HepG2 (cell line): ENCODE data around the gene ZNF77. TPM values are rescaled to one million over a fixed set of nuclear protein-coding genes. Genes with fewer than 3 reads are reported as not detected.

Experiments
- ATAC-seq: fragments of 200-7000 bp; cut with Tn5 transposase; 3 replicates; pipeline ENCODE4 v1.9.1; 2020; ENCODE audit warnings: mild to moderate bottlenecking, moderate library complexity
- BruUV-seq: library from RNA; stranded (reverse); fragments of 400-500 nt; replicated peaks from 2 replicates; lab custom pipeline; 2021; lab: Mats Ljungman, UMichigan
- CTCF ChIA-PET: fragments of 300-600 bp; formaldehyde crosslinking; extraction: SDS; loops from one replicate; lab custom pipeline; 2021; ENCODE audit warnings: low total read pairs, inconsistent platforms, low intra/inter-chr PET ratio; lab: Yijun Ruan, JAX
- POLR2A ChIA-PET: fragments of 350-600 bp; sonication (Branson Sonifier 250); formaldehyde crosslinking; loops from one replicate; lab custom pipeline; 2020; ENCODE audit warnings: antibody characterized with exemption, inconsistent platforms; lab: Yijun Ruan, JAX
- DNase-seq: peaks from one replicate; pipeline ENCODE4 v3.0.0-alpha.2; 2015; ENCODE audit warnings: low spot score
- FAIRE-seq: peaks from 3 replicates; lab custom pipeline; 2011; peaks lifted over from hg19 to GRCh38; lab: Jason Lieb, UNC
- H2AFZ ChIP-seq: one replicate; pipeline ENCODE4 v1.6.1; 2011; ENCODE audit warnings: low read length, inconsistent platforms
- H3K27ac ChIP-seq: fragments of 300-600 bp; 3 replicates; pipeline ENCODE4 v1.8.0; 2011; ENCODE audit warnings: mixed run types, mild to moderate bottlenecking, mixed read lengths, low read length, inconsistent platforms; ENCODE audit not compliant: insufficient read depth; ENCODE audit errors: extremely low read length
- H3K27me3 ChIP-seq, 2 experiments: fragments of 200-600 bp in 1 of 2; 2 replicates in 1 of 2; 3 replicates in 1 of 2; pipeline versions ENCODE4 v1.6.0 to v1.8.0; 2011; ENCODE audit warnings: low read length in 2 of 2, mild to moderate bottlenecking in 2 of 2, moderate library complexity in 2 of 2, inconsistent platforms in 1 of 2; ENCODE audit not compliant: insufficient read depth in 2 of 2, control insufficient read depth in 1 of 2
- H3K36me3 ChIP-seq, 2 experiments: fragments of 200-600 bp in 1 of 2; replicated peaks in 1 of 2; 2 replicates in 1 of 2; 3 replicates in 1 of 2; pipeline versions ENCODE4 v1.5.1 to v1.8.0; 2011; ENCODE audit warnings: low read length in 2 of 2, inconsistent platforms in 1 of 2; ENCODE audit not compliant: insufficient read depth in 2 of 2, control insufficient read depth in 1 of 2
- H3K4me1 ChIP-seq: 2 replicates; pipeline ENCODE4 v1.5.1; 2012; ENCODE audit warnings: low read length, inconsistent platforms; ENCODE audit not compliant: insufficient read depth
- H3K4me2 ChIP-seq: 2 replicates; pipeline ENCODE4 v1.6.0; 2011; ENCODE audit warnings: low read depth, low read length, inconsistent platforms
- H3K4me3 ChIP-seq, 3 experiments: fragments of 200-600 bp in 1 of 3; sonication (generic), shearing (Covaris generic) in 1 of 3; replicated peaks in 1 of 3; 2 replicates each; pipeline ENCODE4 v1.5.1; 2011 to 2016; ENCODE audit warnings: low read length in 3 of 3, inconsistent platforms in 2 of 3, low read depth in 2 of 3, mild to moderate bottlenecking in 2 of 3, control low read depth in 1 of 3, mixed read lengths in 1 of 3; ENCODE audit not compliant: insufficient read depth in 1 of 3
- H3K79me2 ChIP-seq: one replicate; pipeline ENCODE4 v1.6.1; 2011; ENCODE audit warnings: low read length, inconsistent platforms; ENCODE audit not compliant: insufficient read depth
- H3K9ac ChIP-seq: 2 replicates; pipeline ENCODE4 v1.6.0; 2011; ENCODE audit warnings: mild to moderate bottlenecking, low read depth, low read length, inconsistent platforms; ENCODE audit not compliant: insufficient read depth
- H3K9me3 ChIP-seq: 2 replicates; pipeline ENCODE4 v1.5.1; 2012; ENCODE audit warnings: mild to moderate bottlenecking, low read length
- H4K20me1 ChIP-seq: 2 replicates; pipeline ENCODE4 v1.6.0; 2011; ENCODE audit warnings: inconsistent platforms, mild to moderate bottlenecking, low read length, moderate library complexity; ENCODE audit not compliant: insufficient read depth
- AGO2 ChIP-seq: fragments of 200-400 bp; formaldehyde crosslinking; optimal IDR thresholded peaks from 2 replicates; pipeline ENCODE3; 2017; ENCODE audit warnings: mild to moderate bottlenecking, low read depth, low read length, moderate library complexity
- CEBPB ChIP-seq: IDR thresholded peaks from 2 replicates; pipeline ENCODE4 v1.6.1; 2011; ENCODE audit warnings: low read depth, low read length, improper control_type of control experiment, borderline replicate concordance
- DNMT1 ChIP-seq: sonication (generic); formaldehyde crosslinking; IDR thresholded peaks from 2 replicates; pipeline ENCODE4 v1.5.1; 2020; ENCODE audit warnings: mild to moderate bottlenecking, missing genetic modification reagents
- HINFP ChIP-seq: sonication (generic); formaldehyde crosslinking; IDR thresholded peaks from 2 replicates; pipeline ENCODE4 v1.4.0; 2020; ENCODE audit warnings: low read depth, mild to moderate bottlenecking, missing genetic modification reagents
- KLF15 ChIP-seq: sonication (generic); formaldehyde crosslinking; IDR thresholded peaks from 2 replicates; pipeline ENCODE4 v1.8.1; 2023; ENCODE audit warnings: borderline replicate concordance, mild to moderate bottlenecking, inconsistent platforms, missing genetic modification reagents, mixed read lengths
- ZNF251 ChIP-seq: sonication (generic); formaldehyde crosslinking; IDR thresholded peaks from 2 replicates; pipeline ENCODE4 v1.9.0; 2021; ENCODE audit warnings: mild to moderate bottlenecking, missing genetic modification reagents
- ZNF552 ChIP-seq: sonication (generic); formaldehyde crosslinking; IDR thresholded peaks from 2 replicates; pipeline ENCODE4 v1.9.0; 2022; ENCODE audit warnings: missing genetic modification reagents, mild to moderate bottlenecking, borderline replicate concordance
- ZNF607 ChIP-seq: sonication (generic); formaldehyde crosslinking; IDR thresholded peaks from 2 replicates; pipeline ENCODE4 v1.5.1; 2020; ENCODE audit warnings: missing genetic modification reagents, mild to moderate bottlenecking, borderline replicate concordance
- ZNF770 ChIP-seq: sonication (generic); formaldehyde crosslinking; IDR thresholded peaks from 2 replicates; pipeline ENCODE4 v1.5.0; 2020; ENCODE audit warnings: mild to moderate bottlenecking, missing genetic modification reagents
- ZSCAN25 ChIP-seq: sonication (generic); formaldehyde crosslinking; IDR thresholded peaks from 2 replicates; pipeline ENCODE4 v1.8.0; 2022; ENCODE audit warnings: mild to moderate bottlenecking, missing genetic modification reagents
- WGBS: methylation state at CpG from one replicate; pipeline ENCODE4 v1.1.6; 2017; ENCODE audit warnings: low lambda C conversion rate; 5-methylcytosine and 5-hydroxymethylcytosine counted together
- in situ Hi-C: cut with HindIII; loops from 2 replicates; pipeline ENCODE4 v1.10.0; 2017; ENCODE audit warnings: low pct_unique_long_range_greater_than_20kb; ENCODE audit not compliant: extremely low pct_ligation_motif_present
- intact Hi-C: fragments of 100-400 bp; cut with micrococcal nuclease; formaldehyde crosslinking; loops from one replicate; pipeline ENCODE4 v1.10.0; 2022; ENCODE audit not compliant: unreplicated experiment
- polyA plus RNA-seq, 8 experiments: library from polyadenylated mRNA; depleted of rRNA in 3 of 8; stranded (reverse) in 7 of 8; unstranded in 1 of 8; fragments of >200 nt; fragmentation: Illumina TruSeq in 4 of 8; extraction: Trizol in 4 of 8; gene quantifications; 2 replicates each; pipeline versions ENCODE4 v1.2.1 to v1.2.3, GENCODE V29; 2011 to 2016; ENCODE audit warnings: low read depth in 4 of 8, missing spikeins in 1 of 8, mixed read lengths in 1 of 8; ENCODE audit not compliant: insufficient read depth in 1 of 8
- total RNA-seq, 5 experiments: library from RNA; depleted of rRNA; stranded (reverse); fragments of >200 nt; fragmentation: Illumina TruSeq; extraction: Trizol; gene quantifications; 2 replicates each; pipeline ENCODE4 v1.2.3, GENCODE V29; 2016; ENCODE audit warnings: low read depth in 1 of 5

The ZNF77 gene
- total and polyA plus RNA-seq, 2 of the 13 experiments (the other 11 are each of a cell fraction or from before 2014, with no cell fraction given): 7.1 to 11.5 TPM

- Histone ChIP-seq H3K27ac (no peak overlapping the region), H3K4me1 (peaks cover 12% of the 10 kb centered on the region), H3K9me3 (no peaks in the 10 kb centered on the region), H3K4me3 (no peak overlapping the region), H3K79me2 (no peaks in the 10 kb centered on the region), H4K20me1 (no peaks in the 10 kb centered on the region), H3K36me3 (peaks cover 0 to 3% of the 10 kb centered on the region in 2 experiments; a peak in 1 of 5 replicates), H3K27me3 (no peaks in the 10 kb centered on the region), H3K4me2 (no peak overlapping the region), H3K9ac (no peak overlapping the region), H2AFZ (no peak overlapping the region)
- ATAC-seq: no peak
- ChIA-PET POLR2A (no interaction called here), CTCF (no interaction called here)
- intact Hi-C loops: no loop called here
- in situ Hi-C loops: no loop called here
- 96% methylated on average over 32 of the region's 53 CpGs for WGBS
- TF ChIP-seq ZNF552 (CRISPR knock-in tag) (no peak), KLF15 (CRISPR knock-in tag) (no peak), CEBPB (peak; percentile 70; the same call in 1 of the 2 replicates), ZNF770 (CRISPR knock-in tag) (no peak), ZNF251 (no peak), AGO2 (peak; percentile 83), ZNF607 (CRISPR knock-in tag) (no peak), ZSCAN25 (CRISPR knock-in tag) (no peak), HINFP (CRISPR knock-in tag) (no peak), DNMT1 (no peak)
- no peak for DNase-seq
- no TSS peak for BruUV-seq
- FAIRE-seq: no peak
Measured at GRCh38 chr19:2926341-2927031, 18.3 kb downstream of the ZNF77 start.
